HepG2 (cell line): ENCODE results near the gene GAS6. TPM values are rescaled to one million over a fixed set of nuclear protein-coding genes. Genes with fewer than 3 reads are reported as not detected.
A peak's percentile ranks its signal among the peaks of the same experiment; 100 is the strongest.

Source experiments
- ATAC-seq: fragments of 200-7000 bp; cut with Tn5 transposase; 3 replicates; pipeline ENCODE4 v1.9.1; 2020; ENCODE audit warnings: mild to moderate bottlenecking, moderate library complexity
- BruUV-seq: library from RNA; stranded (reverse); fragments of 400-500 nt; replicated peaks from 2 replicates; lab custom pipeline; 2021; lab: Mats Ljungman, UMichigan
- CTCF ChIA-PET: fragments of 300-600 bp; formaldehyde crosslinking; extraction: SDS; loops from one replicate; lab custom pipeline; 2021; ENCODE audit warnings: low total read pairs, inconsistent platforms, low intra/inter-chr PET ratio; lab: Yijun Ruan, JAX
- POLR2A ChIA-PET: fragments of 350-600 bp; sonication (Branson Sonifier 250); formaldehyde crosslinking; loops from one replicate; lab custom pipeline; 2020; ENCODE audit warnings: antibody characterized with exemption, inconsistent platforms; lab: Yijun Ruan, JAX
- DNase-seq: peaks from one replicate; pipeline ENCODE4 v3.0.0-alpha.2; 2015; ENCODE audit warnings: low spot score
- FAIRE-seq: peaks from 3 replicates; lab custom pipeline; 2011; peaks lifted over from hg19 to GRCh38; lab: Jason Lieb, UNC
- H2AFZ ChIP-seq: one replicate; pipeline ENCODE4 v1.6.1; 2011; ENCODE audit warnings: low read length, inconsistent platforms
- H3K27ac ChIP-seq: fragments of 300-600 bp; 3 replicates; pipeline ENCODE4 v1.8.0; 2011; ENCODE audit warnings: mixed run types, mild to moderate bottlenecking, mixed read lengths, low read length, inconsistent platforms; ENCODE audit not compliant: insufficient read depth; ENCODE audit errors: extremely low read length
- H3K27me3 ChIP-seq, 2 experiments: fragments of 200-600 bp in 1 of 2; 2 replicates in 1 of 2; 3 replicates in 1 of 2; pipeline versions ENCODE4 v1.6.0 to v1.8.0; 2011; ENCODE audit warnings: low read length in 2 of 2, mild to moderate bottlenecking in 2 of 2, moderate library complexity in 2 of 2, inconsistent platforms in 1 of 2; ENCODE audit not compliant: insufficient read depth in 2 of 2, control insufficient read depth in 1 of 2
- H3K36me3 ChIP-seq, 2 experiments: fragments of 200-600 bp in 1 of 2; replicated peaks in 1 of 2; 2 replicates in 1 of 2; 3 replicates in 1 of 2; pipeline versions ENCODE4 v1.5.1 to v1.8.0; 2011; ENCODE audit warnings: low read length in 2 of 2, inconsistent platforms in 1 of 2; ENCODE audit not compliant: insufficient read depth in 2 of 2, control insufficient read depth in 1 of 2
- H3K4me1 ChIP-seq: 2 replicates; pipeline ENCODE4 v1.5.1; 2012; ENCODE audit warnings: low read length, inconsistent platforms; ENCODE audit not compliant: insufficient read depth
- H3K4me2 ChIP-seq: 2 replicates; pipeline ENCODE4 v1.6.0; 2011; ENCODE audit warnings: low read depth, low read length, inconsistent platforms
- H3K4me3 ChIP-seq, 3 experiments: fragments of 200-600 bp in 1 of 3; sonication (generic), shearing (Covaris generic) in 1 of 3; replicated peaks in 1 of 3; 2 replicates each; pipeline ENCODE4 v1.5.1; 2011 to 2016; ENCODE audit warnings: low read length in 3 of 3, inconsistent platforms in 2 of 3, low read depth in 2 of 3, mild to moderate bottlenecking in 2 of 3, control low read depth in 1 of 3, mixed read lengths in 1 of 3; ENCODE audit not compliant: insufficient read depth in 1 of 3
- H3K79me2 ChIP-seq: one replicate; pipeline ENCODE4 v1.6.1; 2011; ENCODE audit warnings: low read length, inconsistent platforms; ENCODE audit not compliant: insufficient read depth
- H3K9ac ChIP-seq: 2 replicates; pipeline ENCODE4 v1.6.0; 2011; ENCODE audit warnings: mild to moderate bottlenecking, low read depth, low read length, inconsistent platforms; ENCODE audit not compliant: insufficient read depth
- H3K9me3 ChIP-seq: 2 replicates; pipeline ENCODE4 v1.5.1; 2012; ENCODE audit warnings: mild to moderate bottlenecking, low read length
- H4K20me1 ChIP-seq: 2 replicates; pipeline ENCODE4 v1.6.0; 2011; ENCODE audit warnings: inconsistent platforms, mild to moderate bottlenecking, low read length, moderate library complexity; ENCODE audit not compliant: insufficient read depth
- ATF2 ChIP-seq: sonication (generic); formaldehyde crosslinking; IDR thresholded peaks from 2 replicates; pipeline ENCODE4 v1.4.0; 2020; ENCODE audit warnings: missing genetic modification reagents
- EEA1 ChIP-seq: sonication (generic); formaldehyde crosslinking; IDR thresholded peaks from 2 replicates; pipeline ENCODE4 v1.5.1; 2020; ENCODE audit warnings: mild to moderate bottlenecking, missing genetic modification reagents, borderline replicate concordance
- IKZF5 ChIP-seq: IDR thresholded peaks from 2 replicates; pipeline ENCODE4 v1.6.1; 2018; ENCODE audit warnings: missing genetic modification reagents, mild to moderate bottlenecking, missing compliant biosample characterization
- KDM1A ChIP-seq: IDR thresholded peaks from 2 replicates; pipeline ENCODE4 v1.6.1; 2016; ENCODE audit warnings: missing compliant biosample characterization
- REL ChIP-seq: sonication (generic); formaldehyde crosslinking; conservative IDR thresholded peaks from 2 replicates; pipeline ENCODE4 v1.8.0; 2022; ENCODE audit warnings: mild to moderate bottlenecking, missing genetic modification reagents, moderate library complexity
- RELA ChIP-seq: sonication (generic); formaldehyde crosslinking; IDR thresholded peaks from 2 replicates; pipeline ENCODE4 v1.4.0; 2020; ENCODE audit warnings: missing genetic modification reagents
- TRIM24 ChIP-seq: sonication (generic); formaldehyde crosslinking; IDR thresholded peaks from 2 replicates; pipeline ENCODE4 v1.8.0; 2022; ENCODE audit warnings: mild to moderate bottlenecking, missing genetic modification reagents
- ZC3H13 ChIP-seq: sonication (generic); formaldehyde crosslinking; IDR thresholded peaks from 2 replicates; pipeline ENCODE4 v1.8.1; 2023; ENCODE audit warnings: mild to moderate bottlenecking, missing genetic modification reagents, moderate library complexity
- ZNF143 ChIP-seq: sonication (generic); formaldehyde crosslinking; IDR thresholded peaks from 2 replicates; pipeline ENCODE4 v1.4.0; 2020; ENCODE audit warnings: missing genetic modification reagents
- ZNF431 ChIP-seq: sonication (generic); formaldehyde crosslinking; IDR thresholded peaks from 2 replicates; pipeline ENCODE4 v1.9.0; 2022; ENCODE audit warnings: missing genetic modification reagents, low read depth, mild to moderate bottlenecking, borderline replicate concordance
- WGBS: methylation state at CpG from one replicate; pipeline ENCODE4 v1.1.6; 2017; ENCODE audit warnings: low lambda C conversion rate; 5-methylcytosine and 5-hydroxymethylcytosine counted together
- in situ Hi-C: cut with HindIII; loops from 2 replicates; pipeline ENCODE4 v1.10.0; 2017; ENCODE audit warnings: low pct_unique_long_range_greater_than_20kb; ENCODE audit not compliant: extremely low pct_ligation_motif_present
- intact Hi-C: fragments of 100-400 bp; cut with micrococcal nuclease; formaldehyde crosslinking; loops from one replicate; pipeline ENCODE4 v1.10.0; 2022; ENCODE audit not compliant: unreplicated experiment
- polyA plus RNA-seq, 8 experiments: library from polyadenylated mRNA; depleted of rRNA in 3 of 8; stranded (reverse) in 7 of 8; unstranded in 1 of 8; fragments of >200 nt; fragmentation: Illumina TruSeq in 4 of 8; extraction: Trizol in 4 of 8; gene quantifications; 2 replicates each; pipeline versions ENCODE4 v1.2.1 to v1.2.3, GENCODE V29; 2011 to 2016; ENCODE audit warnings: low read depth in 4 of 8, missing spikeins in 1 of 8, mixed read lengths in 1 of 8; ENCODE audit not compliant: insufficient read depth in 1 of 8
- total RNA-seq, 5 experiments: library from RNA; depleted of rRNA; stranded (reverse); fragments of >200 nt; fragmentation: Illumina TruSeq; extraction: Trizol; gene quantifications; 2 replicates each; pipeline ENCODE4 v1.2.3, GENCODE V29; 2016; ENCODE audit warnings: low read depth in 1 of 5

GAS6 gene
- total and polyA plus RNA-seq, 2 of the 13 experiments (the other 11 are each of a cell fraction or from before 2014, with no cell fraction given), result 0.09 to 0.24 TPM

- no peaks in the 10 kb centered on the region for H4K20me1 ChIP-seq
- no peaks in the 10 kb centered on the region for H3K79me2 ChIP-seq
- H3K27me3 ChIP-seq, result peaks cover 3 to 23% of the 10 kb centered on the region in 2 experiments; a peak in 4 of 5 replicates
- DNase-seq (no peak), ATAC-seq (no peak), FAIRE-seq (no peak)
- 51% methylated on average over 4 of the region's 18 CpGs for WGBS
- in situ Hi-C loops (no loop called here), intact Hi-C loops (no loop called here)
- no peak overlapping the region for H3K9ac ChIP-seq
- no TSS peak for BruUV-seq
- no peaks in the 10 kb centered on the region for H3K4me1 ChIP-seq
- ChIA-PET CTCF (no interaction called here), POLR2A (no interaction called here)
- H3K9me3 ChIP-seq, result no peaks in the 10 kb centered on the region
- no peak overlapping the region for H3K4me2 ChIP-seq
- no peak for TF ChIP-seq REL
- TF ChIP-seq RELA (CRISPR knock-in tag), result no peak
- no peak for TF ChIP-seq TRIM24 (CRISPR knock-in tag)
- no peak overlapping the region for H3K27ac ChIP-seq
- H2AFZ ChIP-seq, result no peak overlapping the region
- H3K4me3 ChIP-seq, result no peak overlapping the region
- no peaks in the 10 kb centered on the region for H3K36me3 ChIP-seq
These were observed 12.7 kb upstream of the GAS6 start for GRCh38 chr13:113876346-113877148.

GRCh38 chr13:113875837-113876281, 12.0 kb upstream of the GAS6 start:
- Histone ChIP-seq H3K4me3 (no peak overlapping the region), H3K79me2 (no peaks in the 10 kb centered on the region), H3K27ac (no peak overlapping the region), H3K27me3 (peaks cover 2 to 16% of the 10 kb centered on the region in 2 experiments; a peak in 4 of 5 replicates), H3K36me3 (no peaks in the 10 kb centered on the region), H3K4me2 (no peak overlapping the region), H3K9ac (no peak overlapping the region), H2AFZ (no peak overlapping the region), H3K4me1 (no peaks in the 10 kb centered on the region), H3K9me3 (no peaks in the 10 kb centered on the region), H4K20me1 (no peaks in the 10 kb centered on the region)
- ATAC-seq (peak; percentile 29; the same call in 1 of the 3 replicates), DNase-seq (no peak), FAIRE-seq (no peak)
- BruUV-seq, result no TSS peak
- ChIA-PET CTCF (no interaction called here), POLR2A (no interaction called here)
- in situ Hi-C loops, result no loop called here
- WGBS, result 40% methylated on average over 11 of the region's 11 CpGs
- TF ChIP-seq ATF2 (CRISPR knock-in tag) (no peak), ZC3H13 (CRISPR knock-in tag) (no peak), EEA1 (CRISPR knock-in tag) (no peak), ZNF431 (no peak), IKZF5 (no peak), KDM1A (CRISPR knock-in tag) (no peak), ZNF143 (CRISPR knock-in tag) (no peak)
- intact Hi-C loops, result no loop called here
